ENCODE measurements around the gene PDE2A.

DNA sequence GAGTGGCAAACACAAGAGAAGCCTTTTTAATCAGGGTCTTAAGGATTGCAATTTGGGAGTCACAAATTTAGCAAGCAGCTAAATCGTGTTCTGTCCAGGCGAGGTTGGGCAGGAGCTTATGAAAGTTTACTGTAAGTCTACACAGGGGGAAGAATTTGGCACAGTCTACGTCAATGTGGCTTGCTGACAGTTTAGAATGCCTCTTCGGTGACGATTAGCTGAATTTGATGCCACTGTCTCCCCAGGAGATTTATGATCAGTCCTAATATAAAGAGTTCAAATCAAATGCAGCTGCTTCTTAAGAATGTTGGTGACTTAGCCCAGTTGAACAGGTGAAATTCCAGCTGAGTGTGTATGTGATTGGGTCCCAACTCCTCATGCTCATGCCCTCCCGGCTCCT is 125.8 kb downstream of the PDE2A start:
- TF ChIP-seq, protein P1, sequence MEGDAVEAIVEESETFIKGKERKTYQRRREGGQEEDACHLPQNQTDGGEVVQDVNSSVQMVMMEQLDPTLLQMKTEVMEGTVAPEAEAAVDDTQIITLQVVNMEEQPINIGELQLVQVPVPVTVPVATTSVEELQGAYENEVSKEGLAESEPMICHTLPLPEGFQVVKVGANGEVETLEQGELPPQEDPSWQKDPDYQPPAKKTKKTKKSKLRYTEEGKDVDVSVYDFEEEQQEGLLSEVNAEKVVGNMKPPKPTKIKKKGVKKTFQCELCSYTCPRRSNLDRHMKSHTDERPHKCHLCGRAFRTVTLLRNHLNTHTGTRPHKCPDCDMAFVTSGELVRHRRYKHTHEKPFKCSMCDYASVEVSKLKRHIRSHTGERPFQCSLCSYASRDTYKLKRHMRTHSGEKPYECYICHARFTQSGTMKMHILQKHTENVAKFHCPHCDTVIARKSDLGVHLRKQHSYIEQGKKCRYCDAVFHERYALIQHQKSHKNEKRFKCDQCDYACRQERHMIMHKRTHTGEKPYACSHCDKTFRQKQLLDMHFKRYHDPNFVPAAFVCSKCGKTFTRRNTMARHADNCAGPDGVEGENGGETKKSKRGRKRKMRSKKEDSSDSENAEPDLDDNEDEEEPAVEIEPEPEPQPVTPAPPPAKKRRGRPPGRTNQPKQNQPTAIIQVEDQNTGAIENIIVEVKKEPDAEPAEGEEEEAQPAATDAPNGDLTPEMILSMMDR (IDR thresholded peaks at IDR 0.05; ENCODE audit: low read depth, low read length): no peak
- TF ChIP-seq POLR2A (IDR thresholded peaks at IDR 0.05; ENCODE audit: extremely low read depth, insufficient read length) (no peak), MAX (IDR thresholded peaks at IDR 0.05; ENCODE audit: low read depth, low read length) (no peak)
